IPS-20b (cell line): ENCODE measurements around the gene NEU4.

ENCODE experiments used
- H3K27ac ChIP-seq: one replicate; pipeline ENCODE4 v1.5.1; 2013; ENCODE audit warnings: low read length
- H3K27me3 ChIP-seq: 2 replicates; pipeline ENCODE4 v1.6.1; 2013; ENCODE audit warnings: mild to moderate bottlenecking, low read length, inconsistent platforms; ENCODE audit not compliant: insufficient read depth
- H3K36me3 ChIP-seq: 2 replicates; pipeline ENCODE4 v1.6.1; 2013; ENCODE audit warnings: low read depth, mild to moderate bottlenecking, inconsistent platforms, low read length, moderate library complexity; ENCODE audit not compliant: insufficient read depth
- H3K4me1 ChIP-seq: 2 replicates; pipeline ENCODE4 v1.6.1; 2013; ENCODE audit warnings: mild to moderate bottlenecking, control low read depth, inconsistent platforms, low read length, moderate library complexity; ENCODE audit not compliant: insufficient read depth
- H3K4me3 ChIP-seq: 2 replicates; pipeline ENCODE4 v1.5.1; 2013; ENCODE audit warnings: mild to moderate bottlenecking, low read length, inconsistent platforms
- H3K9ac ChIP-seq: 2 replicates; pipeline ENCODE4 v1.6.1; 2013; ENCODE audit warnings: low read depth, mild to moderate bottlenecking, inconsistent platforms, low read length, moderate library complexity
- H3K9me3 ChIP-seq: 2 replicates; pipeline ENCODE4 v1.6.1; 2013; ENCODE audit warnings: mild to moderate bottlenecking, low read depth, low read length, inconsistent platforms; ENCODE audit not compliant: insufficient read depth

The NEU4 gene

DNA sequence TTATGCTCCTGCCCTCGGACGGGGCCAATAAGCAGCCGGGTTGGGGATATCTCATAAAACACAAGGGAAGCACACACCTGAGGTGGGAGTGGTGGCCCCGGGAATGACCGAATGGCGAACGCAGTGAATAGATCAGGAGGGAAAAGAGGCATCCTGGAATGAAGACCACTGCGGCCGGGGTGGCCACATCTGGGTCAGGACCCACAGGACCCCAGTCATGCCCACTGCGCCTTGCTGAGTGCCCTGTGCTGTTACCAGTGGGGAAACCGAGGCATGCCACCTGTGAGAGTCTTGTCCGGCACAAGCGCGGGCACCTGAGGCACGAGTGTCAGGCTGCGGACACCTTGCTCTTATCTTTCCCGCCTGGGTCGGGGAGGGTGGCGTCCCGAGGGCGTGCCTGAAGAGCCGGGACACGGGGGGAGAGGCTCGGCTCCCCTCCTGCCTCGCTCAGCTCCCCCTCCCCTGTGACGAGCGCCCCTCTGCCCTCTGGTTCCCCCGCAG is 48.1 kb downstream of the NEU4 start:
- no peak overlapping the region for H3K9ac ChIP-seq
- H3K27me3 ChIP-seq, result no peaks in the 10 kb centered on the region
- H3K9me3 ChIP-seq, result no peaks in the 10 kb centered on the region
- H3K4me3 ChIP-seq, result no peak overlapping the region
- H3K4me1 ChIP-seq, result no peaks in the 10 kb centered on the region
- H3K27ac ChIP-seq, result no peak overlapping the region
- no peaks in the 10 kb centered on the region for H3K36me3 ChIP-seq

- Histone ChIP-seq H3K27me3 (no peaks in the 10 kb centered on the region), H3K9me3 (no peaks in the 10 kb centered on the region), H3K9ac (no peak overlapping the region), H3K4me1 (no peaks in the 10 kb centered on the region), H3K4me3 (no peak overlapping the region), H3K27ac (no peak overlapping the region), H3K36me3 (no peaks in the 10 kb centered on the region)
These were observed 48.7 kb downstream of the NEU4 start for GRCh38 chr2:241857572-241858121.

DNA sequence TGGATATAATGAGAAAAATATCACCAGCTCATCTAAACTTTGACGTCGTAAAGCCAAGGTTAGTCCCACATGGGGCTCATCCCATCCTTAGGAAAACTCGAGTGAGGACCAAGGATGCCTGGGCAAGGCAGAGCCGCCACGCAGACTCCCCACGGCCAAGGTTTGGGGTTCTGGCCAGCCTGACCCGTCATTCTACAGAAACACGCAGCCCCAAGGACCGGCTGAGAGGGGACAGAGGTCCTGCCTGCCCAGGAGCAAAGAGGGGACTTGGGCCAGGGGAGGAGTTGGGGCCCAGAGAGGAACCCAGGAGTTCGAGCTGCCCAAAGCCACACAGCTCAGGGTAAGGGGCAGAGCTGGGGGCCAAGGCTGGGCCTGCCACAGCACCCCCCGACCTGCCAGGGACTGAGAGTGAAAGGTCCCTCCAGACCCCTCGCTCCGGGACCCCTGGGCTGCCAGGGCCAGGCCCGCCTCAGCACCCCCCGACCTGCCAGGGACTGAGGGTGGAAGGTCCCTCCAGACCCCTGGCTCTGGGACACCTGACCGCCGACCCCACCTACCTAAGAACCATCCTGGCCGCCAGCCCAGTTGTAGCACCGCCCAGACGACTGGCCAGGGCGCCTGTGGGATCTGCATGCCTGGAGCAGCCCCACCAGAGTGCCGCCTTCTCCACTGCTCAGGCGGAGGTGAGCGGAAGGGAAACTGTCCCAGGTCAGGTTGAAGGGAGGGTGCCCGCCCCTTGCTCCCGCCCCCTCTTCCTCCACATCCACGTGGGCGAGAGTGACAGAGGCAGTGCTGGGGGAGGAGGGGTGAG is 49.4 kb downstream of the NEU4 start, which contains the start of gene PDCD1:
TSS of gene PDCD1 (minus strand) at position 689 of the 811 bp plus-strand sequence. CDS start at position 633, 56 bp downstream.
- H3K36me3 ChIP-seq, result no peaks in the 10 kb centered on the region
- H3K27me3 ChIP-seq, result no peaks in the 10 kb centered on the region
- no peaks in the 10 kb centered on the region for H3K9me3 ChIP-seq
- no peak within 1 kb of the TSS for H3K4me3 ChIP-seq
- H3K9ac ChIP-seq, result no peak within 1 kb of the TSS
- no peak within 1 kb of the TSS for H3K27ac ChIP-seq
- H3K4me1 ChIP-seq, result no peaks in the 10 kb centered on the region

DNA sequence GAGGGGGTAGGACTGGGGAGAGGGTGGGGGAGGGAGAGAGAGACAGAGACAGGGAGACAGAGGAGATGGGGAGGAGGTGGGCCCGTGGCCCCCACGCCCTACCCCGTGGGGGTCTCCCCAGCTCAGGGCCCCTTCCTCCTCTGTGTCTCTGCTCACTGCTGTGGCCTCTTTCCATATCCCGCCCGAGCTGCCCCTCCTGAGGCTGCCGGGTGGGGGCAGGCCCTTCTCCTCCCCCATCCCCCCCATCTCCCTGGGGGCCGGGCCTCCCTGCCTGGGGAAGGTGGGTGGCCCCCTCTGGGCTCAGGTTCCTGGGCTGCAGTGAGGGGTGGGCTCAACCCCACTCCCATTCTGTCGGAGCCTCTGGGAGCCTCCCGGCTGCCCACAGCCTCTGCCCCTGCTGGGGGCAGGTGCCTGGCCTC is 50.0 kb downstream of the NEU4 start:
- Histone ChIP-seq H3K27me3 (no peaks in the 10 kb centered on the region), H3K27ac (no peak overlapping the region), H3K36me3 (no peaks in the 10 kb centered on the region), H3K9me3 (no peaks in the 10 kb centered on the region), H3K9ac (no peak overlapping the region), H3K4me3 (no peak overlapping the region), H3K4me1 (no peaks in the 10 kb centered on the region)

DNA sequence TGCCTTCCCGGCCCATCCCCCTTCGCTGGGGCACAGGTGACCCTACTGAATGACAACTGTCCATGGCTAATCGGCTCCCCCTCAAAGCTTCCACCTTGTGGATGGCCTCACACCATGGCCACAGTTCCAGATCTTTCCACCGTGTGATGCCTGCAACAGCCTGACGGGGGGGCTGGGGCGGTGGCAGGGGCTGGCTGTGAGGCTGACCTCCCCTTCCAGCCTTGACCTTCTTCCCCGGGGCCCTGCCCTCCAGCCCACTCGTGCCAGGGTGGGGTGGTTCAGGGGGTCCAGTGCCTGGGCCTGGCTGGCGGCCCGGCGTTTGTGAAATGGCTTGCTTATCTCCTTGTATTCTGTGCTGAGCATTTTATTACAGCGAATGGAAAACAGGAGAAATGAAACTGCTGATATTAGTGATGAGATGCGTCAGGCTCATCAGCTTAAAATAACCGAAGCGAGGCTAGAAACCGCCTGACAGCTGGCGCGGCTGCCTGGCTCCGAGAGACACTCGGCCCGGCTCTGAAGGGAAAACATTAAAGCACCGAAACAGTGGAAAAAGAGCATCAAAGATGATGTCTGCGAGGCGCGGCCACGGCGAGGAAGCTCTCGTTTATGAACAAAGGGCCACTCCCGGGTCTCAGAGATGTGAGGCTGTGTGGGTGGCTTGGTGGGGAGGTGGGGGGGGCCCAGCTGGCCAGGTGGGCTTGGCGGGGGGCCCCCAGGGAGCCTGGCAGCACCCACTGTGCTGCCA is 50.6 kb downstream of the NEU4 start:
- Histone ChIP-seq H3K4me1 (no peaks in the 10 kb centered on the region), H3K36me3 (no peaks in the 10 kb centered on the region), H3K4me3 (no peak overlapping the region), H3K27ac (no peak overlapping the region), H3K9ac (no peak overlapping the region), H3K27me3 (peaks cover under 1% of the 10 kb centered on the region; the same call in 1 of the 2 replicates), H3K9me3 (no peaks in the 10 kb centered on the region)

- Histone ChIP-seq H3K27ac (no peak overlapping the region), H3K4me1 (no peaks in the 10 kb centered on the region), H3K9me3 (no peaks in the 10 kb centered on the region), H3K36me3 (no peaks in the 10 kb centered on the region), H3K4me3 (no peak overlapping the region), H3K27me3 (peaks cover 9% of the 10 kb centered on the region), H3K9ac (no peak overlapping the region)
These were observed 51.4 kb downstream of the NEU4 start for GRCh38 chr2:241860184-241861078.

DNA sequence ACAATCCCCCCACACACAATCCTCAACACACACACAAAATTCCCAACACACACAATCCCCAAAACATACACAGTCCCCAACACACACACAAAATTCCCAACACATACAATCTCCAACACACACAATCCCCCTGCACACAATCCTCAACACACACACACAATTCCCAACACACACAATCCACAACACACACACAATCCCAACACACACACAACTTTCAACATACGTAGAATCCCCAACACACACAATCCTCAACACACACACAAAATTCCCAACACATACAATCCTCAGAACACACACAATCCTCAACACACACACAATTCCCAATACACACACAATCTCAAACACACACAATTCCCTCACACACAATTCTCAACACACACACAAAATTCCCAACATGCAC is 52.3 kb downstream of the NEU4 start:
- Histone ChIP-seq H3K4me1 (no peaks in the 10 kb centered on the region), H3K27me3 (peaks cover 15% of the 10 kb centered on the region), H3K27ac (no peak overlapping the region), H3K9me3 (no peaks in the 10 kb centered on the region), H3K4me3 (no peak overlapping the region), H3K36me3 (no peaks in the 10 kb centered on the region), H3K9ac (no peak overlapping the region)

DNA sequence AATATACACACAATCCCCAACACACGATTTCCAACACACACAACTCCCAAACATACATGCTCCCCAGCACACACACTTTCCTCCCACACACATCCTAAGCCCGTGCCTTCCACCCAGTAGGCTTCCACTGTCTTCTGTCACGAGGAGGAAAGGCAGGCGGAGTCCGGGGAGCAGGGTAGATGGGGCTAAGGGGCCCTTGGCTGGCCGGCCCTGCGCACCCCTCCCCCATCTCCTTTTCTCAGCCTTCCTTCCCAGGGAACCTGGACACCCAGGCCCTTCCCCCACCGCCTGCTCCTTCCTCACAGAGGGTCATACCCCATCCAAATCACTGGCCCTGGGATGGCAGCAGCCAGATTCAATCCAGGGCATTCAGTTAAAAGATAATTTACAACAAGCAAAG is 53.1 kb downstream of the NEU4 start:
- H3K27me3 ChIP-seq, result peaks cover 21% of the 10 kb centered on the region
- H3K4me3 ChIP-seq, result no peak overlapping the region
- no peaks in the 10 kb centered on the region for H3K36me3 ChIP-seq
- no peaks in the 10 kb centered on the region for H3K9me3 ChIP-seq
- no peaks in the 10 kb centered on the region for H3K4me1 ChIP-seq
- H3K27ac ChIP-seq, result no peak overlapping the region
- no peak overlapping the region for H3K9ac ChIP-seq

- Histone ChIP-seq H3K9ac (no peak overlapping the region), H3K4me3 (no peak overlapping the region), H3K27me3 (peaks cover 21% of the 10 kb centered on the region), H3K27ac (no peak overlapping the region), H3K36me3 (no peaks in the 10 kb centered on the region), H3K4me1 (no peaks in the 10 kb centered on the region), H3K9me3 (no peaks in the 10 kb centered on the region)
These were observed 54.0 kb downstream of the NEU4 start for GRCh38 chr2:241862775-241863535.

DNA sequence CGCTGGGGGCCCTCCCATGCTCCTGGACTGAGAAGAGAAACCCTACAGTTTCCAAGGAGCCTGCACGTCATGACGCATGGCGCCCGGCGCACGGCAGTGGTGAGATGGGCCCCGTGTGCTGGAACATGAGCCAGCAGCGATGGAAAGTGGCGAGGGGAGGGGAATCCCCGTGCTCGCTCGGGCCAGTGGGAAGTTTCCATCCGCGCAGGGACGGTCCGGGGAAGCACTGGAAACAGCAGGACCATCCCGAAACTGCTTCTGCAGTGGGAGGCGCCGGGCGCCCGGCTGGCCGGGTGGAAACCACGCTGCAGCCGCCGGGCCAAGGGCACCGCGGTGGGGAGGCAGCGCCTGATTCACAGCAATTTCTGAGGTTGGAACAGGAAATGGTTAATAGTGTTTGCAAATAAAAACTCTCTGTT is 54.6 kb downstream of the NEU4 start:
- H3K4me1 ChIP-seq, result no peaks in the 10 kb centered on the region
- H3K27ac ChIP-seq, result no peak overlapping the region
- no peak overlapping the region for H3K4me3 ChIP-seq
- no peaks in the 10 kb centered on the region for H3K36me3 ChIP-seq
- no peak overlapping the region for H3K9ac ChIP-seq
- H3K27me3 ChIP-seq, result peaks cover 21% of the 10 kb centered on the region
- no peaks in the 10 kb centered on the region for H3K9me3 ChIP-seq
